ENCODE data around the gene EMSY. TPM values are rescaled to one million over a fixed set of nuclear protein-coding genes. Genes with fewer than 3 reads are reported as not detected.

Gene EMSY
- total RNA-seq, 1 donor from 2014 or later, result 18.9 TPM

GRCh38 chr11:76443268-76443980 is 1.4 kb upstream of the EMSY start:
- FAIRE-seq (no peak), DNase-seq (ENCODE audit: low read depth) (peak; percentile 21)
- H3K4me1 Mint-ChIP-seq (ENCODE audit: low read depth, unreplicated experiment), result peaks cover 11% of the 10 kb centered on the region

GRCh38 chr11:76444065-76444383 is 794 bp upstream of the EMSY start:
- H3K4me3 ChIP-seq (ENCODE audit: insufficient read depth, low read depth, low read length), result peak overlapping the region; percentile 97
- no peaks in the 10 kb centered on the region for H3K36me3 Mint-ChIP-seq (ENCODE audit: low read depth, unreplicated experiment)
- H3K27me3 ChIP-seq (ENCODE audit: insufficient read depth, low read length), result no peaks in the 10 kb centered on the region
- FAIRE-seq (no peak), DNase-seq (ENCODE audit: low read depth) (no peak)
- H3K4me1 ChIP-seq (ENCODE audit: insufficient read depth, low read length), result peaks cover 2% of the 10 kb centered on the region
- peak overlapping the region; percentile 98 for H3K27ac ChIP-seq (ENCODE audit: low read depth, low read length)
- peak overlapping the region; percentile 90 for H3K4me3 Mint-ChIP-seq (ENCODE audit: unreplicated experiment)
- H3K4me2 ChIP-seq (ENCODE audit: low read length), result peak overlapping the region; percentile 87
- peaks cover 11% of the 10 kb centered on the region for H3K4me1 Mint-ChIP-seq (ENCODE audit: low read depth, unreplicated experiment)
- H3K27me3 Mint-ChIP-seq (ENCODE audit: low read depth, unreplicated experiment), result no peaks in the 10 kb centered on the region
- no peaks in the 10 kb centered on the region for H3K9me3 ChIP-seq (ENCODE audit: insufficient read depth, low read depth, low read length)
- TF ChIP-seq CTCF (IDR thresholded peaks at IDR 0.05; ENCODE audit: insufficient read depth, low read depth, low read length) (no peak), EZH2 (IDR thresholded peaks at IDR 0.05; ENCODE audit: insufficient read depth, low read length) (no peak)
- peaks cover 10% of the 10 kb centered on the region for H3K36me3 ChIP-seq (ENCODE audit: insufficient read depth, low read length)
- H2AFZ ChIP-seq (ENCODE audit: low read depth, low read length), result peak overlapping the region; percentile 96
- H4K20me1 ChIP-seq (ENCODE audit: insufficient read depth, low read length), result peaks cover 7% of the 10 kb centered on the region
- peaks cover 46% of the 10 kb centered on the region for H3K79me2 ChIP-seq (ENCODE audit: insufficient read depth, low read length)
- H3K27ac Mint-ChIP-seq (ENCODE audit: unreplicated experiment), result peak overlapping the region; percentile 91
- no peaks in the 10 kb centered on the region for H3K9me3 Mint-ChIP-seq (ENCODE audit: unreplicated experiment)
- H3K9ac ChIP-seq (ENCODE audit: low read length), result peak overlapping the region; percentile 98

More at GRCh38 chr11:76443268-76443980, 1.4 kb upstream of the EMSY start:
- Histone ChIP-seq H3K27ac (ENCODE audit: low read depth, low read length) (peak overlapping the region; percentile 98), H3K9ac (ENCODE audit: low read length) (peak overlapping the region; percentile 98), H4K20me1 (ENCODE audit: insufficient read depth, low read length) (peaks cover 7% of the 10 kb centered on the region), H3K4me3 (ENCODE audit: insufficient read depth, low read depth, low read length) (peak overlapping the region; percentile 97), H3K4me2 (ENCODE audit: low read length) (peak overlapping the region; percentile 87), H3K79me2 (ENCODE audit: insufficient read depth, low read length) (peaks cover 45% of the 10 kb centered on the region), H3K4me1 (ENCODE audit: insufficient read depth, low read length) (peaks cover 2% of the 10 kb centered on the region), H3K9me3 (ENCODE audit: insufficient read depth, low read depth, low read length) (no peaks in the 10 kb centered on the region), H2AFZ (ENCODE audit: low read depth, low read length) (peak overlapping the region; percentile 96), H3K27me3 (ENCODE audit: insufficient read depth, low read length) (no peaks in the 10 kb centered on the region), H3K36me3 (ENCODE audit: insufficient read depth, low read length) (peaks cover 7% of the 10 kb centered on the region)
- H3K9me3 Mint-ChIP-seq (ENCODE audit: unreplicated experiment), result no peaks in the 10 kb centered on the region
- no peaks in the 10 kb centered on the region for H3K36me3 Mint-ChIP-seq (ENCODE audit: low read depth, unreplicated experiment)
- H3K27ac Mint-ChIP-seq (ENCODE audit: unreplicated experiment), result peak overlapping the region; percentile 91
- TF ChIP-seq EZH2 (IDR thresholded peaks at IDR 0.05; ENCODE audit: insufficient read depth, low read length) (no peak), CTCF (IDR thresholded peaks at IDR 0.05; ENCODE audit: insufficient read depth, low read depth, low read length) (no peak)
- no peaks in the 10 kb centered on the region for H3K27me3 Mint-ChIP-seq (ENCODE audit: low read depth, unreplicated experiment)
- peak overlapping the region; percentile 90 for H3K4me3 Mint-ChIP-seq (ENCODE audit: unreplicated experiment)
